Ishikawa (cell line): ENCODE measurements around the gene NAPB.

Source experiments
- CEBPB ChIP-seq: IDR thresholded peaks from 2 replicates; pipeline ENCODE4 v1.6.1; 2012
- CREB1 ChIP-seq: IDR thresholded peaks from 2 replicates; pipeline ENCODE4 v1.6.1; 2012; ENCODE audit warnings: low read depth
- EGR1 ChIP-seq: IDR thresholded peaks from 2 replicates; pipeline ENCODE4 v1.6.1; 2012
- EP300 ChIP-seq: IDR thresholded peaks from 2 replicates; pipeline ENCODE4 v1.6.1; 2012; ENCODE audit warnings: borderline replicate concordance
- FOXM1 ChIP-seq: IDR thresholded peaks from 2 replicates; pipeline ENCODE4 v1.6.1; 2012; ENCODE audit warnings: low read depth, borderline replicate concordance
- MAX ChIP-seq: IDR thresholded peaks from 2 replicates; pipeline ENCODE4 v1.6.1; 2012
- NFIC ChIP-seq: IDR thresholded peaks from 2 replicates; pipeline ENCODE4 v1.6.1; 2012
- RAD21 ChIP-seq: IDR thresholded peaks from 2 replicates; pipeline ENCODE4 v1.6.1; 2012; ENCODE audit warnings: low read depth
- REST ChIP-seq: IDR thresholded peaks from 2 replicates; pipeline ENCODE4 v1.6.1; 2012; ENCODE audit warnings: low read depth, mild to moderate bottlenecking
- TAF1 ChIP-seq: IDR thresholded peaks from 2 replicates; pipeline ENCODE4 v1.6.1; 2012; ENCODE audit warnings: low read depth, mild to moderate bottlenecking
- TCF12 ChIP-seq: IDR thresholded peaks from 2 replicates; pipeline ENCODE4 v1.6.1; 2012; ENCODE audit warnings: low read depth
- TEAD4 ChIP-seq: IDR thresholded peaks from 2 replicates; pipeline ENCODE4 v1.6.1; 2012
- USF1 ChIP-seq: IDR thresholded peaks from 2 replicates; pipeline ENCODE4 v1.6.1; 2012
- YY1 ChIP-seq: IDR thresholded peaks from 2 replicates; pipeline ENCODE4 v1.6.1; 2012; ENCODE audit warnings: low read depth
- ZBTB7A ChIP-seq: IDR thresholded peaks from 2 replicates; pipeline ENCODE4 v1.6.1; 2012; ENCODE audit warnings: low read depth

Gene NAPB

DNA sequence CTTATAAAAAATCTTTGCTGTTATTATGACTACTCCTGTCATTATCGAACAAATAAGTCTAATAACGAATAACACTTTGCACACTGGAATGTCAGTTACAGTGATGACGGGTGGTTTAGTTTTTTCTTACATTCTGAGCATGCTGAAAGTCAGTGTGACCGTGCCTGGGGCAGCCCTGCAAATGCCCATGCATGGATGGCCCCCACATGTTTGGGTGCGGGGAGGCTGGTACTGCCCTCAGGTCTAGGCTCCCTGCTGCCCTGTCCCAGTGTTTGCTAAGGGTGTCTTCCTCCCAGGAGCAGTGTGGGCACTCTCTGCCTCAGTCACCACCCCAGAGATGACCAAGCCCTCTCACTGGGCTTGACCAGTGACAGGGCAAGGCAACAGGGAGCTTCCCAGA lies 21.1 kb upstream of the NAPB start:
- TF ChIP-seq TCF12: no peak
- TF ChIP-seq REST: no peak
- TF ChIP-seq YY1: no peak
- no peak for TF ChIP-seq CREB1
- no peak for TF ChIP-seq TAF1

GRCh38 chr20:23441850-23442313 lies 20.6 kb upstream of the NAPB start:
- TF ChIP-seq REST: no peak
- no peak for TF ChIP-seq CEBPB
- peak; percentile 67 for TF ChIP-seq RAD21

- TF ChIP-seq ZBTB7A (no peak), CEBPB (no peak), TCF12 (no peak), EGR1 (no peak), FOXM1 (no peak), TAF1 (no peak), CREB1 (no peak), REST (no peak), NFIC (no peak), EP300 (no peak), YY1 (no peak), MAX (no peak), RAD21 (no peak), USF1 (no peak), TEAD4 (no peak)
Measured at GRCh38 chr20:23440004-23440403, 18.7 kb upstream of the NAPB start.

- TF ChIP-seq MAX (no peak), REST (no peak), NFIC (no peak), USF1 (no peak), EGR1 (no peak), ZBTB7A (no peak), TEAD4 (no peak), YY1 (no peak), TAF1 (no peak), CEBPB (no peak), FOXM1 (no peak), RAD21 (no peak), TCF12 (no peak), CREB1 (no peak), EP300 (no peak)
Measured at GRCh38 chr20:23438661-23439060, 17.4 kb upstream of the NAPB start.
